Measurements from ENCODE around the gene ARRB1.

DNA sequence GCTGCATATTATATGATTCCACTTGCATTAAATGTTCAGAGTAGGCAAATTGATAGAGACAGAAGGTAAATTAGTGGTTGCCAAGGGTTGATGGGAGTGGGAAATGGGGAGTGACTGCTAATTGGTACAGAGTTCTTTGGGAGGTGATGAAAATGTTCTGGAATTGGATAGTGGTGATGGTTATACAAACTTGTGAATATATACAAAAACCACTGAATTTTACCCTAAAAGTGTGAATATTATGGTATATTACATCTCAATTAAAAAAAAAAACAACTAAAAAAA is 52.5 kb downstream of the ARRB1 start:
- TF ChIP-seq JUND (IDR thresholded peaks at IDR 0.05; ENCODE audit: borderline replicate concordance, low read depth, low read length) (no peak), JUND (tag; IDR thresholded peaks at IDR 0.05; ENCODE audit: borderline replicate concordance, low read depth, low read length) (no peak), EZH2 (IDR thresholded peaks at IDR 0.05; ENCODE audit: borderline replicate concordance, low read depth, low read length) (no peak), GABPB1 (CRISPR knock-in tag; IDR thresholded peaks at IDR 0.05) (no peak), RAD21 (CRISPR knock-in tag; conservative IDR thresholded peaks at IDR 0.05 in 1 of 2, IDR thresholded peaks at IDR 0.05 in 1 of 2) (no peak), NFYB (IDR thresholded peaks at IDR 0.05; ENCODE audit: extremely low read depth, insufficient read length) (no peak), PHF8 (IDR thresholded peaks at IDR 0.05; ENCODE audit: borderline replicate concordance, low read length) (no peak), MTF1 (CRISPR knock-in tag; IDR thresholded peaks at IDR 0.05; ENCODE audit: borderline replicate concordance) (no peak), SMAD1 (IDR thresholded peaks at IDR 0.05; ENCODE audit: low read depth, low read length, partially characterized antibody) (no peak)
- TF ChIP-seq, protein P1, sequence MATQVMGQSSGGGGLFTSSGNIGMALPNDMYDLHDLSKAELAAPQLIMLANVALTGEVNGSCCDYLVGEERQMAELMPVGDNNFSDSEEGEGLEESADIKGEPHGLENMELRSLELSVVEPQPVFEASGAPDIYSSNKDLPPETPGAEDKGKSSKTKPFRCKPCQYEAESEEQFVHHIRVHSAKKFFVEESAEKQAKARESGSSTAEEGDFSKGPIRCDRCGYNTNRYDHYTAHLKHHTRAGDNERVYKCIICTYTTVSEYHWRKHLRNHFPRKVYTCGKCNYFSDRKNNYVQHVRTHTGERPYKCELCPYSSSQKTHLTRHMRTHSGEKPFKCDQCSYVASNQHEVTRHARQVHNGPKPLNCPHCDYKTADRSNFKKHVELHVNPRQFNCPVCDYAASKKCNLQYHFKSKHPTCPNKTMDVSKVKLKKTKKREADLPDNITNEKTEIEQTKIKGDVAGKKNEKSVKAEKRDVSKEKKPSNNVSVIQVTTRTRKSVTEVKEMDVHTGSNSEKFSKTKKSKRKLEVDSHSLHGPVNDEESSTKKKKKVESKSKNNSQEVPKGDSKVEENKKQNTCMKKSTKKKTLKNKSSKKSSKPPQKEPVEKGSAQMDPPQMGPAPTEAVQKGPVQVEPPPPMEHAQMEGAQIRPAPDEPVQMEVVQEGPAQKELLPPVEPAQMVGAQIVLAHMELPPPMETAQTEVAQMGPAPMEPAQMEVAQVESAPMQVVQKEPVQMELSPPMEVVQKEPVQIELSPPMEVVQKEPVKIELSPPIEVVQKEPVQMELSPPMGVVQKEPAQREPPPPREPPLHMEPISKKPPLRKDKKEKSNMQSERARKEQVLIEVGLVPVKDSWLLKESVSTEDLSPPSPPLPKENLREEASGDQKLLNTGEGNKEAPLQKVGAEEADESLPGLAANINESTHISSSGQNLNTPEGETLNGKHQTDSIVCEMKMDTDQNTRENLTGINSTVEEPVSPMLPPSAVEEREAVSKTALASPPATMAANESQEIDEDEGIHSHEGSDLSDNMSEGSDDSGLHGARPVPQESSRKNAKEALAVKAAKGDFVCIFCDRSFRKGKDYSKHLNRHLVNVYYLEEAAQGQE (IDR thresholded peaks at IDR 0.05; ENCODE audit: borderline replicate concordance), result no peak
- TF ChIP-seq, protein P1 (CRISPR knock-in tag; IDR thresholded peaks at IDR 0.05; ENCODE audit: low read depth), result no peak
- TF ChIP-seq, protein P2, sequence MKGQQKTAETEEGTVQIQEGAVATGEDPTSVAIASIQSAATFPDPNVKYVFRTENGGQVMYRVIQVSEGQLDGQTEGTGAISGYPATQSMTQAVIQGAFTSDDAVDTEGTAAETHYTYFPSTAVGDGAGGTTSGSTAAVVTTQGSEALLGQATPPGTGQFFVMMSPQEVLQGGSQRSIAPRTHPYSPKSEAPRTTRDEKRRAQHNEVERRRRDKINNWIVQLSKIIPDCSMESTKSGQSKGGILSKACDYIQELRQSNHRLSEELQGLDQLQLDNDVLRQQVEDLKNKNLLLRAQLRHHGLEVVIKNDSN (CRISPR knock-in tag; IDR thresholded peaks at IDR 0.05), result no peak
- TF ChIP-seq, protein P3, sequence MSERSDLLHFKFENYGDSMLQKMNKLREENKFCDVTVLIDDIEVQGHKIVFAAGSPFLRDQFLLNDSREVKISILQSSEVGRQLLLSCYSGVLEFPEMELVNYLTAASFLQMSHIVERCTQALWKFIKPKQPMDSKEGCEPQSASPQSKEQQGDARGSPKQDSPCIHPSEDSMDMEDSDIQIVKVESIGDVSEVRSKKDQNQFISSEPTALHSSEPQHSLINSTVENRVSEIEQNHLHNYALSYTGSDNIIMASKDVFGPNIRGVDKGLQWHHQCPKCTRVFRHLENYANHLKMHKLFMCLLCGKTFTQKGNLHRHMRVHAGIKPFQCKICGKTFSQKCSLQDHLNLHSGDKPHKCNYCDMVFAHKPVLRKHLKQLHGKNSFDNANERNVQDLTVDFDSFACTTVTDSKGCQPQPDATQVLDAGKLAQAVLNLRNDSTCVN (CRISPR knock-in tag; IDR thresholded peaks at IDR 0.05), result no peak
